Transverse colon (tissue), 3 donors: ENCODE measurements around the gene RAB36.

Source experiments
- CTCF ChIP-seq, 5 experiments: fragments of 200-600 bp in 3 of 5; fragments of 450-650 bp in 2 of 5; sonication (generic) in 3 of 5; IDR thresholded peaks; 1 replicate in 2 of 5; 2 replicates in 3 of 5; pipeline ENCODE4 v1.5.1; 2016 to 2017; ENCODE audit warnings: antibody characterized with exemption in 5 of 5, inconsistent platforms in 3 of 5, mild to moderate bottlenecking in 2 of 5, moderate library complexity in 1 of 5
- POLR2A ChIP-seq: fragments of 450-650 bp; IDR thresholded peaks from one replicate; pipeline ENCODE4 v1.6.1; 2016; ENCODE audit warnings: antibody characterized with exemption, mild to moderate bottlenecking, moderate library complexity

GRCh38 chr22:23100124-23100801 lies 45.0 kb upstream of the RAB36 start:
- TF ChIP-seq CTCF (IDR thresholded peaks at IDR 0.05) = no peak
- no peak for TF ChIP-seq POLR2A
